ENCODE data around the gene ABCC10.
"Not testable (repeated sequence)": the region's sequence is repeated elsewhere in the genome, so short reads cannot be mapped to it uniquely, and the experiment has no call there.

The ABCC10 gene

GRCh38 chr6:43452896-43453295, 25.6 kb downstream of the ABCC10 start:
- TF ChIP-seq TAF1 (IDR thresholded peaks at IDR 0.05; ENCODE audit: borderline replicate concordance, low read depth, low read length) (no peak), POLR2AphosphoS5 (IDR thresholded peaks at IDR 0.05; ENCODE audit: low read depth, low read length) (no peak), POLR2A (IDR thresholded peaks at IDR 0.05; ENCODE audit: low read depth, low read length) (no peak)
- DNase-seq (ENCODE audit: insufficient read length) = no peak
- no peak for FAIRE-seq

- DNase-seq (ENCODE audit: insufficient read length) = no peak
- no peak for FAIRE-seq
These were observed 26.5 kb downstream of the ABCC10 start for GRCh38 chr6:43453831-43454230.

DNA sequence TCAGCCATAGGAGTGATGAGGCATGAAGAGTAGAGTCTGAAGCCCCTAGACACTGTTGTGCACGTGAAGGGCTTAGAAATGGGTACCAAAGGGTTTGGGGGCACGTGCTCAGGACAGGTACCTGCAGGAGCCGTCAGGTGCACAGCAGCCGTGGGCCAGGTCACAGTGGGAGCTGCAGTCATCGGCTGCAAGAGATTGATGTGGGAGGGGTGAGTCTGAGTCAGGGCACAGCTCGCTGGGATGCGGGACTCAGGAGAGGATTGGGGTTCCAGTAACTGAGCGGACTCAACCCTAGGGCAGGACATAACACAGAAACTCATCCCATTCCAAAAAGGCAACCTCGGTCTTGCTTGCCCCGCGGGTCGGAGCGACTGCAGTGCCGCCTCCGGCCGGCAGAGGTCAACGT, 27.0 kb downstream of the ABCC10 start:
- peak; percentile 63 for DNase-seq (ENCODE audit: insufficient read length)
- no peak for TF ChIP-seq TAF1 (IDR thresholded peaks at IDR 0.05; ENCODE audit: borderline replicate concordance, low read depth, low read length)
- no peak for TF ChIP-seq POLR2AphosphoS5 (IDR thresholded peaks at IDR 0.05; ENCODE audit: low read depth, low read length)
- no peak for TF ChIP-seq POLR2A (IDR thresholded peaks at IDR 0.05; ENCODE audit: low read depth, low read length)
- FAIRE-seq = peak; percentile 97

More at GRCh38 chr6:43453831-43454230, 26.5 kb downstream of the ABCC10 start:
- TF ChIP-seq POLR2A (IDR thresholded peaks at IDR 0.05; ENCODE audit: low read depth, low read length) (no peak), TAF1 (IDR thresholded peaks at IDR 0.05; ENCODE audit: borderline replicate concordance, low read depth, low read length) (no peak), POLR2AphosphoS5 (IDR thresholded peaks at IDR 0.05; ENCODE audit: low read depth, low read length) (no peak)

DNA sequence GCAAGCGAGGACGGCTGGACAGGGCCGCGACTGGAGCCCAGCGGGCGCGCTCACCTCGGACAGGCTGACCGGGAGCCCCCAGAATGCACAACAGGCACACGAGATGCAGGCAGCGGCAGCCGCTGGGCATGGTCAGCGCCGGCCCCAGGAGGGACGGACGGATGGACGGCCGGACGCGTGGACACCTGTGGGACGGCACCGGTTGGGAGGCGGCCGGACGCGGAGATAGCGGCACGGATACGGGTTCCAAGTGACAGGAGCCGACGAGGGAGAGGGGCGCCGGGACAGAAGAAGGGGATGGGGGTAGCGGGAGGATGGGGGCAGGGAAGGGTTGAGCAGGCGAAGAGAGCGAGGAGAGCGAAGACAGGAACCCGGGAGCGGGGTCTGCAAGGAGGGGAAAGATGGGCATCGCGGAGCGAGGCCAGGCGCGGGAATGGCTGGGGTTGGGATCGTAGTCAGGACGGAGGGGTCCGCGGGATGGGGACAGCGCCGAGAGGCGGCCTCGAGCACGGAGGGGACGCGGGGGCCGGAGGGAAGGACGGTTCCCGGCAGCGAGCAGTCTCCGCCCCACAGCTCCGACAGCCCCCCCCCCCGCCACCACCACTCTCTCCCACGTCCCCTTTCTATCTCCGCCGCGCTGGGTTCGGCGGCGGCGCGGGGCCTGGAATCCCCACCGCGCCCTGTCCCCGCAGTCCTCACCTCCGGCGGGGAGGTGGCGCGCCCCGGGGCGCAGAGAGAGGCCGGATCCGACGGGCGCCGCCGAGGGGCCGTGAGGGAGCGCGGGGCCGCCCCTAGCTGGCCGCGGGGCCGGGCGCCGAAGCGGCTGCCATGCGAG, 27.6 kb downstream of the ABCC10 start:
- TF ChIP-seq POLR2A (IDR thresholded peaks at IDR 0.05; ENCODE audit: low read depth, low read length) (no peak), POLR2AphosphoS5 (IDR thresholded peaks at IDR 0.05; ENCODE audit: low read depth, low read length) (no peak), TAF1 (IDR thresholded peaks at IDR 0.05; ENCODE audit: borderline replicate concordance, low read depth, low read length) (no peak)
- DNase-seq (ENCODE audit: insufficient read length) = peak; percentile 66

GRCh38 chr6:43455531-43456428, 28.4 kb downstream of the ABCC10 start, which contains the start of gene DLK2:
Gene DLK2 (minus strand): TSS chr6:43455548. CDS start chr6:43454825, 723 bp downstream.
- DNase-seq (ENCODE audit: insufficient read length) = peak; percentile 60
- peak; percentile 48 for FAIRE-seq
- no peak for TF ChIP-seq POLR2AphosphoS5 (IDR thresholded peaks at IDR 0.05; ENCODE audit: low read depth, low read length)
- TF ChIP-seq POLR2A (IDR thresholded peaks at IDR 0.05; ENCODE audit: low read depth, low read length) = no peak

More for the DNA sequence above, 27.6 kb downstream of the ABCC10 start:
- FAIRE-seq = no peak

DNA sequence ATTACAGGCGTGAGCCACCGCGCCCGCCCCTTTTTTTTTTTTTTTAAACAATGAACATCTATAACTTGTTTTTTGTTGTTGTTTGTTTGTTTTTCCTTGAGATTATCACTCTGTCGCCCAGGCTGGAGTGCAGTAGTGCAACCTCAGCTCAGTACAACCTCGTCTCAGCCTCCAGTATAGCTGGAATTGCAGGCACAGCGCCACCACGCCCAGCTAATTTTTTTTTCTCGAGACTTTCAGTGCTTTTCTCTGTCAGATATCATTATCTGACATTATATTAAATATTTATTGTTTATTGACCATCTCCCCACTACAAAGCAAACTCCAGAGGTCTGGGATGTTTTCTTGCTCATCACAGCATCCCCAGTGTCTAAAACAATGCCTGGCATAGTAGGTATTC, 30.3 kb downstream of the ABCC10 start:
- no peak for DNase-seq (ENCODE audit: insufficient read length)
- TF ChIP-seq POLR2AphosphoS5 (IDR thresholded peaks at IDR 0.05; ENCODE audit: low read depth, low read length) (no peak), TAF1 (IDR thresholded peaks at IDR 0.05; ENCODE audit: borderline replicate concordance, low read depth, low read length) (no peak), POLR2A (IDR thresholded peaks at IDR 0.05; ENCODE audit: low read depth, low read length) (no peak)
- FAIRE-seq = no peak

GRCh38 chr6:43458154-43458553, 30.8 kb downstream of the ABCC10 start:
- FAIRE-seq = not testable (repeated sequence)

GRCh38 chr6:43459535-43459934, 32.2 kb downstream of the ABCC10 start:
- FAIRE-seq (no peak), DNase-seq (ENCODE audit: insufficient read length) (no peak)
- no peak for TF ChIP-seq TAF1 (IDR thresholded peaks at IDR 0.05; ENCODE audit: borderline replicate concordance, low read depth, low read length)
- TF ChIP-seq POLR2AphosphoS5 (IDR thresholded peaks at IDR 0.05; ENCODE audit: low read depth, low read length) = no peak
- no peak for TF ChIP-seq POLR2A (IDR thresholded peaks at IDR 0.05; ENCODE audit: low read depth, low read length)

More at GRCh38 chr6:43458154-43458553, 30.8 kb downstream of the ABCC10 start:
- not testable (repeated sequence) for DNase-seq (ENCODE audit: insufficient read length)

DNA sequence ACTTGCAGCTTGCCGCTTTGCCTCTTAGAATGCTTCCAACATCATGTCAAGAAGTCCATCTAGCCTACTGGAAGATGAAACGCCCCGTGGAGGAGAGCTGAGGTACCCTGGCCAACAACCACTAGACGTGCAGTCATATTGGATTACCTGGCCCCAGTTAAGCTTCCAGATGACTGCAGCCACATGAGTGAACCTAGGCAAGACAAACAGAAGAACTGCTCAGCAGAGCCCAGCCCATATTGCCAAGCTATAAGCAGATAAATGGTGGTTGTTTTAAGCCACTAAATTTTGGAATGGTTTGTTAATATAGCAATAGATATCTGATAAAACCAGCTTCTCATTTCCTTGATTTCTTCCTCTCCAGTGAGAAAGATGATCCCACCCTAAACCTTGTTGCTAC, 32.7 kb downstream of the ABCC10 start:
- FAIRE-seq (no peak), DNase-seq (ENCODE audit: insufficient read length) (no peak)
- no peak for TF ChIP-seq POLR2A (IDR thresholded peaks at IDR 0.05; ENCODE audit: low read depth, low read length)
- TF ChIP-seq POLR2AphosphoS5 (IDR thresholded peaks at IDR 0.05; ENCODE audit: low read depth, low read length) = no peak
- no peak for TF ChIP-seq TAF1 (IDR thresholded peaks at IDR 0.05; ENCODE audit: borderline replicate concordance, low read depth, low read length)

DNA sequence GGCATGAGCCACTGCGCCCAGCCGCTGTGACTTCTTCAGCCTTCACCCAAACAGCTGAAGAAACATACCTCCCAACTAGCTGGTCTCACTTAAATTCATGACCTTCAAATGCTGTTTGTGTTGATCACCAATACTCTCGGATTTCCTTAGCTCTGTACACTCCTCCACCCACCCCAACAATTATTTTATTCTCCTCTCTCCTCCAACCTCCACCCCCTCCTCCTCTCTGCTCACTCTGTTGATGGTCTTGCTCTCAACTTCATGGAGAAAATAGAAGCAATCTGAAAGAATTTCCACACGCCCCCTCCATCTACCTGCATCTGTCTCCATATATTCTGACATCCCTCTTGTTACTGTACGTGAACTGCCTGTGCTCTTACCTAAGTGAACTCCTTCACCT, 34.6 kb downstream of the ABCC10 start:
- FAIRE-seq (no peak), DNase-seq (ENCODE audit: insufficient read length) (no peak)
- TF ChIP-seq POLR2AphosphoS5 (IDR thresholded peaks at IDR 0.05; ENCODE audit: low read depth, low read length) (no peak), POLR2A (IDR thresholded peaks at IDR 0.05; ENCODE audit: low read depth, low read length) (no peak), TAF1 (IDR thresholded peaks at IDR 0.05; ENCODE audit: borderline replicate concordance, low read depth, low read length) (no peak)

DNA sequence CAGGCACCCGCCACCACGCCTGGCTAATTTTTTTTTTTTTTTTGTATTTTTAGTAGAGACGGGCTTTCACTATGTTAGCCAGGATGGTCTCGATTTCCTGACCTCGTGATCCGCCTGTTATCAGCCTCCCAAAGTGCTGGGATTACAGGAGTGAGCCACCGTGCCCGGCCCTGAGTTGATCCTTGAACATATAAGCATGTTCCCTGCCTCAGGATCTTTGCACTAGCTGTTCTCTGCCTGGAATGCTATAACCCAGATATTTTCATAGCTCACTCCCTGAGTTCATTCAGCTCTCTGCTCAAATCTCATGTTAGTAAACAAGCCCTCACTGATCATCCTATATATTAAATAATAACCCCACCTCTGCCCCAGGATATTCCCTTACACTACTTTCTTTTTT, 37.0 kb downstream of the ABCC10 start:
- DNase-seq (ENCODE audit: insufficient read length) (no peak), FAIRE-seq (no peak)
- TF ChIP-seq POLR2A (IDR thresholded peaks at IDR 0.05; ENCODE audit: low read depth, low read length) (no peak), TAF1 (IDR thresholded peaks at IDR 0.05; ENCODE audit: borderline replicate concordance, low read depth, low read length) (no peak), POLR2AphosphoS5 (IDR thresholded peaks at IDR 0.05; ENCODE audit: low read depth, low read length) (no peak)

Measured in GM12892 (cell line).